ENCODE measurements around the gene NQO2.

NQO2 gene

DNA sequence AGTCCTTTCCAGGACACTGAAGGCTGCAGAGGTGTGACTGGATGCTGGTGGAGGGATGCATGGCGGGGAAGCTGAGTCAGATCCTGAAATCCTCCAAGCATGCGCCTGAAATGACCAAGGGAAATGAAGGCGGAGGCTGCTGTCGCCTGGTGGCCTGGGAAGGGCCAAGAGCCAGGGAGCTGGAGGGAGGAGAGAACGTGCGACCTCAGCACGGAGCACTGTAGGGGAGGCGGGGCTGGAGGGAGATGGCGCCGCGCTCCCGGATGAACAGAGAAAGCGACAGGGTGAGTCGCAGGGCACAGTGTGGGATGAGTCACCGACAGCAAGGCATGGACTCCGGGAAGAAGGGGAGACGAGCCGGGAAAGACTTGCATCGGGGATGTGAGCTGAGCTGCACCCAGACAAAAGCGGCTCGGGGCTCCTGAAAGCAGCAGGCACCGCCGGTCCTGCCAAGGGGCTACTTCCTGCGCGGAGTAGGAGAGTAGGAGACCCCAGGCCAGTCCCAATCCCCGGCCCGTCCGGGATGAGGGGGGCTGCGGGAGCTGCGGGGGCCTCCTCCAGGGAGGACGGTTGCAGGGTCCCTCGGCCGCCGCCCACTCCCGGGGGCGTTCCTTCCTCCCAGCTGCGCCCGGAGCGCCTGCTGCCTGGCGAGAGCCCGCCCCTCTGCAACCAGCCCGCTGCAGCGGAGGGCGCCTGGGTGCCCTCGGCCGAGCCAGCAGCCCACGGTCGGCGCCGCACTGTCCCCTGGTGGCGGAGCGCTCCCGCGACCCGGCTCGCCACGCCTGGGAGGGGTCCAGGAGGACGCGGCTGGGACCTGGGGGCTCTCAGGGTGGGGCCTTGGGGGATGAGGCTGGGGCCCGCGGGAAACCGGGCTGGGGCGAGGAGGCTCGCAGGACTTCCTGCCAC is 11.0 kb upstream of the NQO2 start:
- TF ChIP-seq, protein P1, sequence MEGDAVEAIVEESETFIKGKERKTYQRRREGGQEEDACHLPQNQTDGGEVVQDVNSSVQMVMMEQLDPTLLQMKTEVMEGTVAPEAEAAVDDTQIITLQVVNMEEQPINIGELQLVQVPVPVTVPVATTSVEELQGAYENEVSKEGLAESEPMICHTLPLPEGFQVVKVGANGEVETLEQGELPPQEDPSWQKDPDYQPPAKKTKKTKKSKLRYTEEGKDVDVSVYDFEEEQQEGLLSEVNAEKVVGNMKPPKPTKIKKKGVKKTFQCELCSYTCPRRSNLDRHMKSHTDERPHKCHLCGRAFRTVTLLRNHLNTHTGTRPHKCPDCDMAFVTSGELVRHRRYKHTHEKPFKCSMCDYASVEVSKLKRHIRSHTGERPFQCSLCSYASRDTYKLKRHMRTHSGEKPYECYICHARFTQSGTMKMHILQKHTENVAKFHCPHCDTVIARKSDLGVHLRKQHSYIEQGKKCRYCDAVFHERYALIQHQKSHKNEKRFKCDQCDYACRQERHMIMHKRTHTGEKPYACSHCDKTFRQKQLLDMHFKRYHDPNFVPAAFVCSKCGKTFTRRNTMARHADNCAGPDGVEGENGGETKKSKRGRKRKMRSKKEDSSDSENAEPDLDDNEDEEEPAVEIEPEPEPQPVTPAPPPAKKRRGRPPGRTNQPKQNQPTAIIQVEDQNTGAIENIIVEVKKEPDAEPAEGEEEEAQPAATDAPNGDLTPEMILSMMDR (IDR thresholded peaks at IDR 0.05; ENCODE audit: low read depth, low read length, missing control alignments), result peak; percentile 68
- in situ Hi-C loops (cut with HindIII; ENCODE audit: low sequenced_read_pairs), result no loop called here
- peak; percentile 58 for DNase-seq (ENCODE audit: low read depth)
- H3K4me3 ChIP-seq (ENCODE audit: low read depth, low read length), result peak overlapping the region; percentile 71

DNA sequence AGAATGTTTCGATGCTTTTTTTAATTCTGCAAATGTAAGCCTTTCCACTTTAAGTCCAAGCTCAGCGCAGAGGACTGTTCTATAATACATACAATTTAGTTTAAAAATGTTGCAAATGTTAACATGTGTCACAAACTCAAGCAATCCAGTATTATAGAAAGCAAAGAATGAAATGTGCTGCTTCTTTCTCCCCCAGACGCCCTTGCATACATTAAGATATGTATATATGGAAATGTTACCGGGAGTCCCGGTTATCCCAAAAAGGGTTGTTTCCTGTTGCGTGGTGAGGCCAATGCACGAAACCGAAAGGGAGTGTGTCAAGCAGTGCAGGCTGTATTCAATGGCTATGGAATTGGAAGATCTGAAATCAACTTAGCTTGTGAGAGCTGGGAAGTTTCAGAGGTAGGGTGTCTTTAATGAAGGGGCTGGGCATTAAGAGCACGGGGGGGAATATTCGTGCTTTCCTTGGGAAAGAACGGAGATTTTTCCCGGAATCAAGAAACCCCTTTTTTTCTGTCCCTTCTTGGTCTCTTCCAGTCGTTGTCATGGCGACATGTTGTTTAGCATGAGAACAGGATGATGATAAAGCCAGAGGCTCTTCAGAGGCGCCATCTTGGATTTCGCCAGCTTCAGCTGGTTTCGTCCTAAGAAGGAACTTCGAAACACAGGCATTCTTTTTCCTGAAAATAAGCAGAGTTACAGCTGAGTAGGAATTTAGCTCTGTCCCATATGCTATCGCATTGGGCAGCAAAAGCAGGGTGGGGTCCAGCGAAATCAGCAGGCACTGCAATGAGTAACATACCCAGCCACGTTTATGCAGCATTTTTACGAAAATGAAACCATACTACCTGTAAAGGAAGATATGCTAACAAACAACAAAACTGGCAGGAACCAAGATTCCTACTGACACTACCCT is 10.1 kb upstream of the NQO2 start:
- in situ Hi-C loops (cut with HindIII; ENCODE audit: low sequenced_read_pairs), result no loop called here
- TF ChIP-seq, protein P1 (IDR thresholded peaks at IDR 0.05; ENCODE audit: low read depth, low read length, missing control alignments), result no peak
- peak; percentile 95 for DNase-seq (ENCODE audit: low read depth)
- H3K4me3 ChIP-seq (ENCODE audit: low read depth, low read length), result peak overlapping the region; percentile 71

- in situ Hi-C loops (cut with HindIII; ENCODE audit: low sequenced_read_pairs), result no loop called here
- no peak for DNase-seq (ENCODE audit: low read depth)
- peak overlapping the region; percentile 71 for H3K4me3 ChIP-seq (ENCODE audit: low read depth, low read length)
- TF ChIP-seq, protein P1 (IDR thresholded peaks at IDR 0.05; ENCODE audit: low read depth, low read length, missing control alignments), result no peak
Measured at GRCh38 chr6:2990248-2990931, 9.3 kb upstream of the NQO2 start.

GRCh38 chr6:2990932-2991506 is 8.7 kb upstream of the NQO2 start:
- H3K4me3 ChIP-seq (ENCODE audit: low read depth, low read length), result peak overlapping the region; percentile 71
- in situ Hi-C loops (cut with HindIII; ENCODE audit: low sequenced_read_pairs), result no loop called here
- no peak for DNase-seq (ENCODE audit: low read depth)
- TF ChIP-seq, protein P1 (IDR thresholded peaks at IDR 0.05; ENCODE audit: low read depth, low read length, missing control alignments), result no peak

GRCh38 chr6:2992330-2992979 is 7.2 kb upstream of the NQO2 start:
- DNase-seq (ENCODE audit: low read depth), result no peak
- TF ChIP-seq, protein P1 (IDR thresholded peaks at IDR 0.05; ENCODE audit: low read depth, low read length, missing control alignments), result no peak
- in situ Hi-C loops (cut with HindIII; ENCODE audit: low sequenced_read_pairs), result no loop called here
- no peak overlapping the region for H3K4me3 ChIP-seq (ENCODE audit: low read depth, low read length)

Measured in astrocyte of the cerebellum (primary cell).